ENCODE results near the gene NOL6. TPM values are rescaled to one million over a fixed set of nuclear protein-coding genes. Genes with fewer than 3 reads are reported as not detected.
"Not testable (repeated sequence)": the region's sequence is repeated elsewhere in the genome, so short reads cannot be mapped to it uniquely, and the experiment has no call there.

Gene NOL6
- total and polyA plus RNA-seq, 4 experiments from 2014 or later = 11.7 to 41.1 (median 33.6) TPM

DNA sequence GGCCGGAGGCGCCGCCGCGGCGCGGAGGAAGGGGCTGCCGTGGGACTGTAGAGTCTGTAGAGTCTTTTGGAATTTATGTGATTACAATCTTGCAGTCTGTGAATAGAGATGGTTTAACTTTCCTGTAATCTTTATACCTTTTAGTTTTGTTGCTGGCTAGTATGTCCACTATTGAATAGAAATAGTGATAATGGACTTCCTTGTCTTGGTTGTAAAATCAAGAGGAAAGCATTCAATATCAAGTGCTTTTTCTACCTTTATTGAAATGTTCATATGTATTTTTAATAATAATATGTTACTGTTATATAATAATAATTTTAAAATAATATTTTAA, 37.4 kb upstream of the NOL6 start:
- DNase-seq; H3K27me3 Mint-ChIP-seq; H3K9me3 ChIP-seq (ENCODE audit: control insufficient read depth in 1 of 2, low read length in 2 of 2); H3K9me3 Mint-ChIP-seq; H3K4me1 Mint-ChIP-seq; H3K27ac ChIP-seq (ENCODE audit: low read depth, low read length); POLR2A ChIA-PET (ENCODE audit: partially characterized antibody); H3K36me3 Mint-ChIP-seq; H3K4me1 ChIP-seq (ENCODE audit: insufficient read depth, low read length); H3K36me3 ChIP-seq (ENCODE audit: insufficient read depth, low read length); H3K27me3 ChIP-seq (ENCODE audit: insufficient read depth, low read length): not testable (repeated sequence)
- H3K4me3 Mint-ChIP-seq = peak overlapping the region; percentile 95 to 98 (median 96)
- intact Hi-C loops (cut with micrococcal nuclease) = loop anchor here (10.0 kb wide), 1 partner anchor 56 kb away; no protein-coding TSS in a partner anchor
- peak overlapping the region; percentile 41 to 76 for H3K4me3 ChIP-seq (ENCODE audit: low read length in 2 of 2)
- CTCF ChIA-PET (ENCODE audit: partially characterized antibody) = interaction anchor here (1.2 to 3.0 kb wide), 3 partner anchors 11 to 108 kb away, joined by 3 to 12 read pairs (median 4); partner anchors contain the start of genes ANKRD18B and AQP7
- H3K27ac Mint-ChIP-seq = peak overlapping the region in 6 of 7 donors; percentile 52 to 97 (median 94)

- H3K27ac ChIP-seq (ENCODE audit: low read depth, low read length) = no peak overlapping the region
Observed at GRCh38 chr9:33510262-33511183, 36.8 kb upstream of the NOL6 start.

GRCh38 chr9:33506626-33507370, 33.1 kb upstream of the NOL6 start:
- Mint-ChIP-seq H3K36me3 (peaks cover 0 to 2% of the 10 kb centered on the region in 2 donors), H3K9me3 (no peaks in the 10 kb centered on the region), H3K27me3 (peaks cover 0 to 2% of the 10 kb centered on the region in 2 donors), H3K4me3 (no peak overlapping the region), H3K27ac (no peak overlapping the region), H3K4me1 (peaks cover 2 to 4% (median 3%) of the 10 kb centered on the region in 4 donors)
- Histone ChIP-seq H3K4me3 (ENCODE audit: low read length in 2 of 2) (no peak overlapping the region), H3K4me1 (ENCODE audit: insufficient read depth, low read length) (no peaks in the 10 kb centered on the region), H3K36me3 (ENCODE audit: insufficient read depth, low read length) (no peaks in the 10 kb centered on the region), H3K9me3 (ENCODE audit: control insufficient read depth in 1 of 2, low read length in 2 of 2) (no peaks in the 10 kb centered on the region), H3K27ac (ENCODE audit: low read depth, low read length) (no peak overlapping the region), H3K27me3 (ENCODE audit: insufficient read depth, low read length) (no peaks in the 10 kb centered on the region)
- CTCF ChIA-PET (ENCODE audit: partially characterized antibody) = no interaction called here
- intact Hi-C loops (cut with micrococcal nuclease) = no loop called here
- DNase-seq = no peak
- POLR2A ChIA-PET (ENCODE audit: partially characterized antibody) = no interaction called here

More at GRCh38 chr9:33510262-33511183, 36.8 kb upstream of the NOL6 start:
- Mint-ChIP-seq H3K4me1 (peaks cover 2 to 4% (median 3%) of the 10 kb centered on the region in 4 donors), H3K27ac (peak overlapping the region; percentile 52 to 97 (median 93)), H3K27me3 (peaks cover 0 to 2% of the 10 kb centered on the region in 2 donors), H3K9me3 (peaks cover 0 to 7% (median 0%) of the 10 kb centered on the region in 8 donors), H3K4me3 (peak overlapping the region; percentile 95 to 98 (median 96)), H3K36me3 (peaks cover 0 to 2% of the 10 kb centered on the region in 2 donors)
- Histone ChIP-seq H3K9me3 (ENCODE audit: control insufficient read depth in 1 of 2, low read length in 2 of 2) (no peaks in the 10 kb centered on the region), H3K36me3 (ENCODE audit: insufficient read depth, low read length) (no peaks in the 10 kb centered on the region), H3K4me1 (ENCODE audit: insufficient read depth, low read length) (no peaks in the 10 kb centered on the region), H3K27me3 (ENCODE audit: insufficient read depth, low read length) (no peaks in the 10 kb centered on the region), H3K4me3 (ENCODE audit: low read length in 2 of 2) (peak overlapping the region; percentile 41 to 76)
- CTCF ChIA-PET (ENCODE audit: partially characterized antibody) = interaction anchor here (1.2 to 3.0 kb wide), 3 partner anchors 10 to 107 kb away, joined by 3 to 12 read pairs (median 4); partner anchors contain the start of genes ANKRD18B and AQP7
- intact Hi-C loops (cut with micrococcal nuclease) = loop anchor here (10.0 kb wide), 1 partner anchor 56 kb away; no protein-coding TSS in a partner anchor
- POLR2A ChIA-PET (ENCODE audit: partially characterized antibody) = no interaction called here
- peak; percentile 25 to 45 (median 33) for DNase-seq

DNA sequence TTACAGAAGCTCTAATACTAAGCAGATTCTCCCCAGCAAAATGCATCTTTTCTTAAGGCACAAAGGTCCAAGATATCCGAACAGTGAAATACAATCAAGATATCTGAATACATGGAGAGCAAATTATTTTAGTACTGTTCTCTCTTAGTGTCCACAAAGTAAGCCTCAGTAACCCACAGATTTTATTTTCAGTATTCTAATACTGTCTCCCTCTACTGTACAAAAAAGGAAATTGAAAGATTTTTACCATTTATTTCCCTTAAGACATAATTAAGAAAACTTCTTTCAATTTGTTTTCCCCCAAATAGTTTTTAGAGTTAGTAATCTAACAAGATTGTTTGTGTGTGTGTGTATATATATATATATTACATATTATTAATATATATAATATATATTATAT, 24.7 kb upstream of the NOL6 start:
- Mint-ChIP-seq H3K4me1 (no peaks in the 10 kb centered on the region), H3K27me3 (peaks cover 1 to 4% of the 10 kb centered on the region in 2 donors), H3K9me3 (no peaks in the 10 kb centered on the region), H3K27ac (peak overlapping the region in 1 of 7 donors; percentile 35), H3K4me3 (no peak overlapping the region), H3K36me3 (no peaks in the 10 kb centered on the region)
- no peaks in the 10 kb centered on the region for H3K9me3 ChIP-seq (ENCODE audit: control insufficient read depth in 1 of 2, low read length in 2 of 2)
- no peak overlapping the region for H3K27ac ChIP-seq (ENCODE audit: low read depth, low read length)
- no peaks in the 10 kb centered on the region for H3K27me3 ChIP-seq (ENCODE audit: insufficient read depth, low read length)
- H3K4me3 ChIP-seq (ENCODE audit: low read length in 2 of 2) = no peak overlapping the region
- ChIA-PET CTCF (ENCODE audit: partially characterized antibody) (no interaction called here), POLR2A (ENCODE audit: partially characterized antibody) (no interaction called here)
- peak in 1 of 5 donors; percentile 16 for DNase-seq
- no peaks in the 10 kb centered on the region for H3K4me1 ChIP-seq (ENCODE audit: insufficient read depth, low read length)
- H3K36me3 ChIP-seq (ENCODE audit: insufficient read depth, low read length) = no peaks in the 10 kb centered on the region
- intact Hi-C loops (cut with micrococcal nuclease) = no loop called here

- CTCF ChIA-PET (ENCODE audit: partially characterized antibody) = interaction anchor here (1.4 kb wide), 1 partner anchor 41 kb away, joined by 3 read pairs; no protein-coding TSS in a partner anchor
- H3K27me3 Mint-ChIP-seq; H3K4me1 Mint-ChIP-seq; H3K4me3 ChIP-seq (ENCODE audit: low read length in 2 of 2); H3K9me3 Mint-ChIP-seq; H3K27ac Mint-ChIP-seq; intact Hi-C loops (cut with micrococcal nuclease); H3K27ac ChIP-seq (ENCODE audit: low read depth, low read length); H3K9me3 ChIP-seq (ENCODE audit: control insufficient read depth in 1 of 2, low read length in 2 of 2); H3K36me3 Mint-ChIP-seq; POLR2A ChIA-PET (ENCODE audit: partially characterized antibody); H3K4me1 ChIP-seq (ENCODE audit: insufficient read depth, low read length); H3K27me3 ChIP-seq (ENCODE audit: insufficient read depth, low read length); H3K4me3 Mint-ChIP-seq; DNase-seq; H3K36me3 ChIP-seq (ENCODE audit: insufficient read depth, low read length): not testable (repeated sequence)
Observed at GRCh38 chr9:33493819-33494218, 20.1 kb upstream of the NOL6 start.

- CTCF ChIA-PET (ENCODE audit: partially characterized antibody) = interaction anchor here (1.5 kb wide), 1 partner anchor 114 kb away, joined by 3 read pairs; no protein-coding TSS in a partner anchor
Observed at GRCh38 chr9:33489066-33489465, 15.3 kb upstream of the NOL6 start.

DNA sequence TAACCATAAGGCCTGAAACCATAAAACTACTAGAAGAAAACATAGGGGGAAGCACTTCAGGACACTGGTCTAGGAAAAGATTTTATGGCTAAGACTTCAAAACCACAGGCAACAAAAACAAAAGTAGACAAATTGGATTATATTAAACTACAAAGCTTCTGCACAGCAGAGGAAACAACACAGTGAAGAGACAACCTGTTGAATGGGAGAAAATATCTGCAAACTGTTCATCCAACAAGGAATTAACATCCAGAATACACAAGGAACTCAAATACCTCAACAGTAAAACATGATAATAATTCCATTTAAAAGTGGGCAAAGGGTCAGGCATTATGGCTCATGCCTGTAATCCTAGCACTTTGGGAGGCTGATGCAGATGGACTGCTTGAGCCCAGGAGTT, 11.6 kb upstream of the NOL6 start:
- CTCF ChIA-PET (ENCODE audit: partially characterized antibody); intact Hi-C loops (cut with micrococcal nuclease); H3K4me3 Mint-ChIP-seq; H3K4me1 Mint-ChIP-seq; H3K9me3 Mint-ChIP-seq; H3K27ac ChIP-seq (ENCODE audit: low read depth, low read length); H3K36me3 ChIP-seq (ENCODE audit: insufficient read depth, low read length); DNase-seq; H3K4me3 ChIP-seq (ENCODE audit: low read length in 2 of 2); H3K4me1 ChIP-seq (ENCODE audit: insufficient read depth, low read length); H3K9me3 ChIP-seq (ENCODE audit: control insufficient read depth in 1 of 2, low read length in 2 of 2); H3K36me3 Mint-ChIP-seq; POLR2A ChIA-PET (ENCODE audit: partially characterized antibody); H3K27me3 ChIP-seq (ENCODE audit: insufficient read depth, low read length); H3K27me3 Mint-ChIP-seq: not testable (repeated sequence)
- H3K27ac Mint-ChIP-seq = peak overlapping the region in 2 of 7 donors; percentile 51 to 61

More at GRCh38 chr9:33489066-33489465, 15.3 kb upstream of the NOL6 start:
- Histone ChIP-seq H3K4me3 (ENCODE audit: low read length in 2 of 2) (no peak overlapping the region), H3K9me3 (ENCODE audit: control insufficient read depth in 1 of 2, low read length in 2 of 2) (no peaks in the 10 kb centered on the region), H3K27ac (ENCODE audit: low read depth, low read length) (no peak overlapping the region), H3K27me3 (ENCODE audit: insufficient read depth, low read length) (no peaks in the 10 kb centered on the region), H3K4me1 (ENCODE audit: insufficient read depth, low read length) (no peaks in the 10 kb centered on the region), H3K36me3 (ENCODE audit: insufficient read depth, low read length) (no peaks in the 10 kb centered on the region)
- no peak overlapping the region for H3K27ac Mint-ChIP-seq
- no peak overlapping the region for H3K4me3 Mint-ChIP-seq
- no peaks in the 10 kb centered on the region for H3K9me3 Mint-ChIP-seq
- DNase-seq = no peak
- POLR2A ChIA-PET (ENCODE audit: partially characterized antibody) = no interaction called here
- intact Hi-C loops (cut with micrococcal nuclease) = no loop called here
- H3K36me3 Mint-ChIP-seq = no peaks in the 10 kb centered on the region
- H3K4me1 Mint-ChIP-seq = no peaks in the 10 kb centered on the region
- peaks cover 2 to 4% of the 10 kb centered on the region in 2 donors for H3K27me3 Mint-ChIP-seq
